HG02943 (cell line): ENCODE data around the gene FAHD1.
"Not testable (repeated sequence)": the region's sequence is repeated elsewhere in the genome, so short reads cannot be mapped to it uniquely, and the experiment has no call there.

Source experiments
- ATAC-seq: cut with Tn5 transposase; IDR thresholded peaks from one replicate; pipeline ENCODE4 v1.9.1; 2021; ENCODE audit warnings: mild to moderate bottlenecking, low read depth, moderate library complexity; ENCODE audit not compliant: unreplicated experiment

FAHD1 gene

GRCh38 chr16:1834096-1834495 lies 7.1 kb downstream of the FAHD1 start:
- ATAC-seq: no peak

- ATAC-seq: no peak
Measured at GRCh38 chr16:1839554-1839953, 12.5 kb downstream of the FAHD1 start.

DNA sequence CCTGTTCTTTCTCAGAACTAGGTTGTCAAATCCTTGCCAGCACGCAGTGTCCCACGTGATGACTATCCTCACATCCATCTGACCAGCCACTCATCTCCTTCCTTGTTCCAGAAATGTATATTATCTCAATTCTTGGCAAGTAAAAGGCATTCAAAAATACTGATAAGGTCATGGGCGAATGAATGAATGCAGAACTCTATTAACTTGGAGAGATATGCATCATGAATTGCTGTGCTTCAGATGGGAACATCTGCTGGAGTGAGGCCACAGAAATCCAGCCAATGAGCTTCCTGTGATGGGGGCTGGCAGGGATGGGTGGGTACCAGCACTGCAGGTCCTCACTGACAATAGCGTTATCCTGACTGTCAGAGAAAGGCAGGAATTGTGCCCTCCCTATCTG lies 19.0 kb downstream of the FAHD1 start:
- ATAC-seq: no peak

DNA sequence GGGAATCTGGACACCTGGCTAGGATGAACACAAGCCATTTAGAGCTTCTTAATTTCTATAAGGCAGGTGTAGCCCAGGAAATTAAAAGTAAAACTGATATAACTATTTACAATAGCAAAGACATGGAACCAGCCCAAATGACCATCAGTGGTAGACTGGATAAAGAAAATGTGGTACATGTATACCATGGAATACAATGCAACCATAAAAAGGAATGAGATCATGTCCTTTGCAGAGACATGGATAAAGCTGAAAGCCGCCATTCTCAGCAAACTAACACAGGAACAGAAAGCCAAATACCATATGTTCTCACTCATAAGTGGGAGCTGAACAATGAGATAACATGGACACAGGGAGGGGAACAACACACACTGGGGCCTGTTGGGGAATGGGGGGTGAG lies 19.4 kb downstream of the FAHD1 start:
- no peak for ATAC-seq

GRCh38 chr16:1850981-1851380 lies 24.0 kb downstream of the FAHD1 start:
- ATAC-seq: no peak

DNA sequence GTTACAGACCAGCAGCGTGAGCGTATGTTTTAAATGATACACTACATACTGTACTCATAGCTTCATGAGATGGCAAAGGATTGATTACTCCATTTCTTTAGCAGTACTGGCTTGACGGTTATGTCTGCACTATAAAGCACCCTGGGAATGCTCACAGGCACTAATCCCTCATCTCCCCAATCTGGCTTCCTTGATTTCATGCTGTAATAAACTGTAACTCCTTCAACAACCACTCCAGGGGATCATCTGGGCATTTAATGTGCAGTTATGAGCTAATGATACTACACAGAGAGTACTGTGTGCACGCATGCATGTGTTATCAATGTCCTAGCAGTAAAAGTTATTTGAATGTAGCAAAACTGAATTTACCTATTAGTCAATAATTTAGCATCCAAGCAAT lies 24.8 kb downstream of the FAHD1 start:
- ATAC-seq: no peak

- ATAC-seq: no peak
Measured at GRCh38 chr16:1857433-1858097, 30.6 kb downstream of the FAHD1 start.

DNA sequence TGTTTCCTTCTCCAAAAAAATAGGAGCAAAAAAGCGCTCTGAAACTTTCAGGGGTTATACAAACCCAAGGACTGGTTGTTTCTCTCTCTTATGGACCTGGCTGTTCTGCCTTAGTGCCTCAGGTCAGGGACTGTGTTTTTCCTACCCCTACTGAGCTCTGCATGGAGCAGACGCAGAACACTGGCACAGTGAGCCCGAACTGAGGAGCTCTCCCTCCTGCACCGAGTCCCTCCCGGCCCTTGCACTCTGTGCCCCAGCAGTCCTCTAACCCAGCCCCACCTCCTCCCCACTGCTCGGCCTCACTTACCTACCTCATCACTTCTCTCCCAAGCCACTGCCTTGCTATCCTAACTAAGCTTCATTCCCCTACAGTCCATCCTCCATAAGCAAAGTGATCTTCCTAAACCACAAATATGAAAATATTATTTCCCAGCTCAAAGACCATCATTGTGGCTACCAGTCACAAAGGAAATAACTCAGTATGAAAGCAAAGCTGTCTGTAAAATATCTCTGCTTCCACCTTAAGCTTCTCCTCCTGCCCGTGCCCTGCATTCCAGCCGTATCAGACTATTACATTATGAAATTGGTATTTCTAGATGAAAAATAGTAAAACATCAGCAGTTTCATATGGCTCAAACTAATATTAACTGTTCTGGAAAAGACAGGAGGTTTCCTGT lies 31.3 kb downstream of the FAHD1 start:
- ATAC-seq: no peak

DNA sequence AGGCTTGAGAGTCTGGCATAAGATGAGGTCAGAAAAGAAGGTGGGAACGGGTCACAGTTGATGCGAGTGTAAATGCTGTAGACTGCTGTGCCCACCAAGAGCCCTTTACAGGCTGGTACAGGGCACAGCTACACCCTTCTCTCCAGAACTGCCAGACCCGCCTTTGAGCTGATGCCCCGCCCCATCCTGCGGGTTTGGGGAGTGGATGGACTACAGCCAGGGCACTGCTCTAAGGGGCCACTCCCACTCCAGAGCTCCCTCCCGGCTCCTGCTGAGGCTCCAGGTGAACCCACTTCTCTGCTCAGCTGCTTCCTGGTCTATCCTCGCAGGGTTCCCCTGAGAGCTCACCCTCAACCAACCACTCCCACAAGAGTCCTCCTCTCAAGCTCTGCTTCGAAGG lies 32.6 kb downstream of the FAHD1 start:
- no peak for ATAC-seq

- no peak for ATAC-seq
Measured at GRCh38 chr16:1861730-1862129, 34.7 kb downstream of the FAHD1 start.

GRCh38 chr16:1862394-1862793 lies 35.4 kb downstream of the FAHD1 start:
- no peak for ATAC-seq

DNA sequence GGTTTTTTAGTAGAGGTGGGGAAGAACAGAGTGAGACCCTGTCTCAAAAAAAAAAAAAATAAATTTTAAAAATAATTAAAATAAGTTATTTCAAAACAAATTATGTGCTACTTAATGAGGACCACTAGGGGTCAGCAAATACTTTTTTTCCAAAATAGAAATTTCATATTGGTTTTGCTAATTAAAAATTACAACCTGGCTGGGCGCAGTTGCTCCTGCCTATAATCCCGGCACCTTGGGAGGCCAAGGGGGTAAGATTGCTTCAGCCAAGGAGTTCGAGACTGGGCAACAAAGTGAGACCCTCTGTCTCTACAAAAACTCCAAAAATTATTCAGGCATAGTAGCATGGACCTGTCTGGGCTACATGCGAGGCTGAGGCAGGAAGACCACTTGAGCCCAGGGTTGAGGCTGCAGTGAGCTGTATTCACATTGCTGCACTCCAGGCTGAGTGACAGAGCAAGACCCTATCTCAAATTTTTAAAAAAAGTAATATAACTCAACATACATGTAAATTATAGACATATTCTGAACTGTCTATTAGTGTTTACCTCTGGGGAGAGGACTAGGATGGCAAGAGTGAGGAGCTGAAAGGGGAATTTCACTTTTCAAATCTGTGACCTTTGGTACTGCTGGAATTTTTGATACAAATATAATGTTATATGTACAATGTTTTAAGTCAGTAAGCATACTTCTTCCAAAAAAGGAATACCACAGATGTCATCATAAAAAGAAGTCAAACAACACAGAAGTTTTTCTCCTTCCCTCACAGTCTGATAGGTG lies 36.9 kb downstream of the FAHD1 start:
- no peak for ATAC-seq

- no peak for ATAC-seq
Measured at GRCh38 chr16:1865902-1866690, 39.1 kb downstream of the FAHD1 start.

DNA sequence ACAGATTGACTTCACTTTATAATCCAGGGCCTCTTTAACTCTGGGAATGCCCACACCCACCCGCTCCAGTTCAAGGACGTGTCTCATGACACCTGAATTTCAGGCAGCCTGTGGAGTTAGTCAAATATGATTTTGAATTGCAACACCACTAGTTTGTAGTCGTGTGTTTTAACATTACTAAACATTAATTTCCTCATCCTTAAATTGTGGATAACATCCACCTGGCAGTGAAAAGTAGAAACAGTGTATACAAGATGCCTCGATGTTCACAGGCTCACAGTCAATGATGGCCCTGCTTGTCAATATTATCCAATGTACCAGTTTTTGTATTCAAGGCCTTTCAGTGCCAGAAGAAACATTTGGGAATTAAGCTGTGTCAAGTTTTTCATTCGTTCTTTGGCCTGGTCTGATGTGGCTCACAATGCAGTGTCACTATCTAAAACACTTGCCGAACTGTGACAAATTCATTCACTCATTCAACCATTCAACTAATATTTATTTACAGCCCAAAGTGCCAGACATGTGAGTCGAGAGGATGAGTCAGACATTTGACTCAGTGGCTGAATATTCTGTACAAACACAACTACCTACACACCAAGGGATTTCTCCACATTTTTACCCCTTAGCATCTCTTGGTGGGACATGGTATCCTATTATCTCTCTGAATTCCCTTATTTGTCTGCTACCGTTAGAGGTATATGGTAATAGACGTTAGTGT lies 43.5 kb downstream of the FAHD1 start:
- no peak for ATAC-seq

GRCh38 chr16:1871974-1872635 lies 45.1 kb downstream of the FAHD1 start, which contains the start of gene MEIOB:
Gene MEIOB (minus strand): TSS chr16:1872164. CDS start chr16:1868175, 3,989 bp downstream.
- no peak for ATAC-seq

GRCh38 chr16:1874854-1875253 lies 47.8 kb downstream of the FAHD1 start:
- no peak for ATAC-seq

DNA sequence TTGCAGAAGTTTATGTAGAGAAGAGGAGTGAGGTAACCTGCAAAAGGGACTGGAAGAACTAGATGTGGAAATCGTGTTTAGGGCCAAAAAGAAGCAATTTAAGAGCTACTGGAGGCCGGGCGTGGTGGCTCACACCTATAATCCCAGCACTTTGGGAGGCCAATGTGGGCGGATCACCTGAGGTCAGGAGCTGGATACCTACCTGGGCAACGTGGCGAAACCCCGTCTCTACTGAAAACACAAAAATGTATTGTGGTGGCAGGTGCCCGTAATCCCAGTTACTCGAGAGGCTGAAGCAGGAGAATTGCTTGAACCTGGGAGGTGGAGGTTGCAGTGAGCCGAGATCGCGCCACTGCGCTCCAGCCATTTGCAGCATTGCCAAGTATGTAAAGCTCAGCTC lies 49.1 kb downstream of the FAHD1 start:
- ATAC-seq: not testable (repeated sequence)

DNA sequence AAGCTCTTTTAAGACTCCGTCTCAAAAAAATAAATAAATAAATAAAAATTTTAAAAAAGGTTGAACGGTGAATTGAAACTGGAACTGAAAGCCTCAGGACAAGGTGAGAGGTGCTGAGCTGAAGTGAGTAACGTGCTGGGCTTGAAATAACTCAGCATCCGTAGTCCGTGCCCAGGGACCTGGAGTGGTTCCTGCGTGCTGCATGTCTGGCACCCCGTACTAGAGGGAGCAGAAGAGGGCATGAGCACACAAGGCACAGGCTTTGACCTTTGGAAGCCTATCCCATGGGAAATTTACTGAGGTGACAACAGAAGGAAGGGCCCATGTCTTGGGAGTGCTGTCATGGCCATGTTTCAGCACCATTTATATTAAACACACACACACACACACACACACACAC lies 49.5 kb downstream of the FAHD1 start:
- no peak for ATAC-seq

- no peak for ATAC-seq
Measured at GRCh38 chr16:1877089-1877488, 50.1 kb downstream of the FAHD1 start.

- ATAC-seq: no peak
Measured at GRCh38 chr16:1877804-1878203, 50.8 kb downstream of the FAHD1 start.
